Measurements from ENCODE around the gene ARAP2. TPM values are rescaled to one million over a fixed set of nuclear protein-coding genes. Genes with fewer than 3 reads are reported as not detected.

The ARAP2 gene
- total RNA-seq, 1 experiment from 2014 or later = 5.5 TPM

- no peaks in the 10 kb centered on the region for H3K9me3 ChIP-seq (ENCODE audit: control insufficient read depth, insufficient read depth, low read depth, low read length)
- ChIA-PET POLR2A (no interaction called here), CTCF (no interaction called here)
- H3K4me3 ChIP-seq (ENCODE audit: low read depth in 2 of 2, low read length in 2 of 2) = no peak overlapping the region
- ATAC-seq (no peak), DNase-seq (ENCODE audit: low read depth, low spot score) (no peak)
- BruUV-seq (replicated peaks) = no TSS peak
- no peak overlapping the region for H3K27ac ChIP-seq (ENCODE audit: low read length)
- no peaks in the 10 kb centered on the region for H3K4me1 ChIP-seq (ENCODE audit: control insufficient read depth, insufficient read depth, low read length)
- H3K27me3 ChIP-seq (ENCODE audit: control insufficient read depth, insufficient read depth, low read length) = no peaks in the 10 kb centered on the region
- intact Hi-C loops (cut with micrococcal nuclease; ENCODE audit: unreplicated experiment) (no loop called here), in situ Hi-C loops (cut with HindIII; ENCODE audit: low pct_unique_long_range_greater_than_20kb, low sequenced_read_pairs) (no loop called here)
- TF ChIP-seq CTCF (IDR thresholded peaks at IDR 0.05) = no peak
- no peak for TF ChIP-seq SIN3A (IDR thresholded peaks at IDR 0.05; ENCODE audit: borderline replicate concordance, insufficient read depth, low read depth, low read length)
- TF ChIP-seq REST (IDR thresholded peaks at IDR 0.05; ENCODE audit: insufficient read depth in 1 of 2, low read depth in 2 of 2, low read length in 1 of 2) = no peak
- TF ChIP-seq POLR2AphosphoS5 (IDR thresholded peaks at IDR 0.05; ENCODE audit: low read depth, low read length) = no peak
- TF ChIP-seq TCF7L2 (IDR thresholded peaks at IDR 0.05; ENCODE audit: low read depth, low read length) = no peak
- H3K36me3 ChIP-seq (ENCODE audit: control insufficient read depth, insufficient read depth, low read length) = no peaks in the 10 kb centered on the region
Measured at GRCh38 chr4:36290641-36291040, 46.3 kb upstream of the ARAP2 start.

- Histone ChIP-seq H3K27me3 (ENCODE audit: control insufficient read depth, insufficient read depth, low read length) (no peaks in the 10 kb centered on the region), H3K36me3 (ENCODE audit: control insufficient read depth, insufficient read depth, low read length) (no peaks in the 10 kb centered on the region), H3K9me3 (ENCODE audit: control insufficient read depth, insufficient read depth, low read depth, low read length) (no peaks in the 10 kb centered on the region), H3K4me1 (ENCODE audit: control insufficient read depth, insufficient read depth, low read length) (no peaks in the 10 kb centered on the region), H3K27ac (ENCODE audit: low read length) (no peak overlapping the region), H3K4me3 (ENCODE audit: low read depth in 2 of 2, low read length in 2 of 2) (no peak overlapping the region)
- no TSS peak for BruUV-seq (replicated peaks)
- in situ Hi-C loops (cut with HindIII; ENCODE audit: low pct_unique_long_range_greater_than_20kb, low sequenced_read_pairs) (no loop called here), intact Hi-C loops (cut with micrococcal nuclease; ENCODE audit: unreplicated experiment) (no loop called here)
- TF ChIP-seq REST (IDR thresholded peaks at IDR 0.05; ENCODE audit: insufficient read depth in 1 of 2, low read depth in 2 of 2, low read length in 1 of 2) = no peak
- ChIA-PET POLR2A (no interaction called here), CTCF (no interaction called here)
- DNase-seq (ENCODE audit: low read depth, low spot score) (no peak), ATAC-seq (no peak)
Measured at GRCh38 chr4:36288731-36289426, 44.6 kb upstream of the ARAP2 start.

All from Panc1 (cell line).